Activated T-helper 1 cell treated with Interleukin-2 at 50 U/mL for 16 hours (primary cell): ENCODE data around the gene CCNYL1.
A peak's percentile ranks its signal among the peaks of the same experiment; 100 is the strongest.
"Not testable (repeated sequence)": the region's sequence is repeated elsewhere in the genome, so short reads cannot be mapped to it uniquely, and the experiment has no call there.

ENCODE experiments used
- DNase-seq: peaks from one replicate; pipeline ENCODE4 v3.0.0-alpha.2; 2020; ENCODE audit warnings: low read depth

The CCNYL1 gene

GRCh38 chr2:207710814-207711740 is at the start of gene CCNYL1:
TSS of gene CCNYL1 (plus strand) at chr2:207711640. CDS start at chr2:207711897, 257 bp downstream.
- peak; percentile 97 for DNase-seq

- DNase-seq: no peak
Observed at GRCh38 chr2:207662203-207662602, 49.2 kb upstream of the CCNYL1 start.

- DNase-seq: no peak
Observed at GRCh38 chr2:207663870-207664545, 47.4 kb upstream of the CCNYL1 start.

GRCh38 chr2:207670887-207671286 is 40.6 kb upstream of the CCNYL1 start:
- DNase-seq: no peak

- DNase-seq: no peak
Observed at GRCh38 chr2:207673431-207673830, 38.0 kb upstream of the CCNYL1 start.

GRCh38 chr2:207674266-207674774 is 37.1 kb upstream of the CCNYL1 start:
- no peak for DNase-seq

- DNase-seq: no peak
Observed at GRCh38 chr2:207674826-207675225, 36.6 kb upstream of the CCNYL1 start.

GRCh38 chr2:207676827-207677354 is 34.5 kb upstream of the CCNYL1 start:
- no peak for DNase-seq

GRCh38 chr2:207681431-207681830 is 30.0 kb upstream of the CCNYL1 start:
- no peak for DNase-seq

GRCh38 chr2:207682557-207682956 is 28.9 kb upstream of the CCNYL1 start:
- no peak for DNase-seq

GRCh38 chr2:207683438-207683837 is 28.0 kb upstream of the CCNYL1 start:
- DNase-seq: no peak

GRCh38 chr2:207683879-207684627 is 27.4 kb upstream of the CCNYL1 start:
- DNase-seq: no peak

GRCh38 chr2:207686812-207687211 is 24.6 kb upstream of the CCNYL1 start:
- DNase-seq: no peak

- DNase-seq: no peak
Observed at GRCh38 chr2:207688597-207688996, 22.8 kb upstream of the CCNYL1 start.

GRCh38 chr2:207690845-207691461 is 20.5 kb upstream of the CCNYL1 start:
- not testable (repeated sequence) for DNase-seq

- peak; percentile 13 for DNase-seq
Observed at GRCh38 chr2:207692206-207693065, 19.0 kb upstream of the CCNYL1 start.

GRCh38 chr2:207693641-207694249 is 17.7 kb upstream of the CCNYL1 start:
- DNase-seq: no peak

- DNase-seq: no peak
Observed at GRCh38 chr2:207694811-207695281, 16.6 kb upstream of the CCNYL1 start.

- DNase-seq: no peak
Observed at GRCh38 chr2:207695293-207695692, 16.1 kb upstream of the CCNYL1 start.

- not testable (repeated sequence) for DNase-seq
Observed at GRCh38 chr2:207696911-207697310, 14.5 kb upstream of the CCNYL1 start.
